ENCODE measurements around the gene ALAD. TPM values are rescaled to one million over a fixed set of nuclear protein-coding genes. Genes with fewer than 3 reads are reported as not detected.

The ALAD gene
- total and polyA plus RNA-seq, 2 of the 8 experiments (the other 6 are each of a cell fraction or from before 2014, with no cell fraction given): 8.2 to 15.3 TPM

- H3K27ac ChIP-seq (ENCODE audit: low read depth, low read length): no peak overlapping the region
- H2AFZ ChIP-seq (ENCODE audit: low read length): no peak overlapping the region
- H3K56ac ChIP-seq (replicated peaks; ENCODE audit: insufficient read length, low read depth, low read length): no peak overlapping the region
- no peak overlapping the region for H3K14ac ChIP-seq (ENCODE audit: insufficient read length)
- WGBS, 2 experiments (ENCODE audit: extremely low coverage in 1 of 2, insufficient coverage in 1 of 2, insufficient read length in 1 of 2, insufficient replicate concordance in 2 of 2, low coverage in 1 of 2, low lambda C conversion rate in 2 of 2, missing lambda C conversion rate in 1 of 2): 80% methylated on average over 3 of the region's 3 CpGs; no CpG with 5 or more reads in 1 of the 2 experiments
- no peaks in the 10 kb centered on the region for H3K9me3 ChIP-seq (ENCODE audit: insufficient read depth in 2 of 2, low read depth in 1 of 2, low read length in 1 of 2)
- TF ChIP-seq EP300 (IDR thresholded peaks at IDR 0.05; ENCODE audit: borderline replicate concordance in 1 of 2, low read depth in 2 of 2, low read length in 2 of 2): no peak
- TF ChIP-seq SP4 (IDR thresholded peaks at IDR 0.05; ENCODE audit: low read length): no peak
- TF ChIP-seq FOSL1 (IDR thresholded peaks at IDR 0.05; ENCODE audit: insufficient read depth, low read depth, low read length): no peak
- no peak for TF ChIP-seq GABPA (IDR thresholded peaks at IDR 0.05; ENCODE audit: borderline replicate concordance, insufficient read depth, low read length)
- TF ChIP-seq CHD2 (IDR thresholded peaks at IDR 0.05; ENCODE audit: low read length): no peak
- no peak for TF ChIP-seq RXRA (IDR thresholded peaks at IDR 0.05; ENCODE audit: insufficient read depth, low read depth, low read length)
- no peak for TF ChIP-seq CHD1 (IDR thresholded peaks at IDR 0.05; ENCODE audit: low read depth, low read length)
- TF ChIP-seq CBX8 (IDR thresholded peaks at IDR 0.05; ENCODE audit: borderline replicate concordance, low read depth, low read length): no peak
- TF ChIP-seq KDM5A (IDR thresholded peaks at IDR 0.05; ENCODE audit: low read length): no peak
- TF ChIP-seq EZH2 (IDR thresholded peaks at IDR 0.05; ENCODE audit: low read depth, low read length, severe bottlenecking): no peak
- no peak for TF ChIP-seq CBX5 (IDR thresholded peaks at IDR 0.05; ENCODE audit: low read depth, low read length)
- TF ChIP-seq POLR2AphosphoS5 (IDR thresholded peaks at IDR 0.05; ENCODE audit: low read depth, low read length): no peak
- no peak for TF ChIP-seq BCL11A (IDR thresholded peaks at IDR 0.05; ENCODE audit: low read depth in 2 of 2, low read length in 2 of 2)
- no peak overlapping the region for H3K9ac ChIP-seq (replicated peaks in 1 of 4; ENCODE audit: extremely low read depth in 1 of 4, low read depth in 3 of 4, low read length in 3 of 4)
- no peaks in the 10 kb centered on the region for H3K23me2 ChIP-seq (ENCODE audit: low read depth, low read length)
- no peak for FAIRE-seq
- no peaks in the 10 kb centered on the region for H3K27me3 ChIP-seq (replicated peaks in 1 of 4; ENCODE audit: control insufficient read depth in 3 of 4, extremely low read depth in 1 of 4, insufficient read depth in 3 of 4, low read length in 3 of 4)
- no peak overlapping the region for H2AK5ac ChIP-seq (ENCODE audit: low read depth, low read length)
- no peak overlapping the region for H2BK20ac ChIP-seq (ENCODE audit: low read length)
- ChIA-PET POLR2A (ENCODE audit: partially characterized antibody) (interaction anchor here (1.4 kb wide), 1 partner anchor 12 kb away, joined by 4 read pairs; the partner anchor contains the start of genes C9orf43 and POLE3), CTCF (ENCODE audit: partially characterized antibody) (interaction anchor here (0.8 to 4.0 kb wide), 3 partner anchors 12 to 233 kb away, joined by 3 to 13 read pairs (median 4); no protein-coding TSS in a partner anchor)
- H3K4ac ChIP-seq (replicated peaks; ENCODE audit: insufficient read length, low read depth, low read length): no peak overlapping the region
- H2BK120ac ChIP-seq (replicated peaks; ENCODE audit: low read depth, low read length): no peak overlapping the region
- H2BK12ac ChIP-seq (ENCODE audit: low read depth, low read length): no peak overlapping the region
- no peak overlapping the region for H3K4me3 ChIP-seq (ENCODE audit: extremely low read depth in 1 of 4, insufficient read depth in 2 of 4, low read depth in 3 of 4, low read length in 4 of 4)
- no peak overlapping the region for H2BK5ac ChIP-seq (ENCODE audit: low read depth, low read length)
- no peak overlapping the region for H4K8ac ChIP-seq (ENCODE audit: extremely low read depth, insufficient read depth, low read length)
- no peak overlapping the region for H4K91ac ChIP-seq (replicated peaks; ENCODE audit: insufficient read length, low read length)
- H3K36me3 ChIP-seq (ENCODE audit: control insufficient read depth in 2 of 4, insufficient read depth in 4 of 4, low read length in 3 of 4): no peaks in the 10 kb centered on the region
- no peak overlapping the region for H3K4me2 ChIP-seq (ENCODE audit: insufficient read depth in 1 of 2, low read depth in 2 of 2, low read length in 2 of 2)
- no peak for DNase-seq (ENCODE audit: low read depth in 1 of 2, low spot score in 2 of 2)
- no peaks in the 10 kb centered on the region for H3K79me1 ChIP-seq (ENCODE audit: low read depth, low read length)
- H3K23ac ChIP-seq (ENCODE audit: insufficient read length): no peak overlapping the region
- no peaks in the 10 kb centered on the region for H3K79me2 ChIP-seq (ENCODE audit: control insufficient read depth in 1 of 2, insufficient read depth in 2 of 2, low read length in 2 of 2)
- no peak overlapping the region for H2BK15ac ChIP-seq (ENCODE audit: low read length)
- H4K5ac ChIP-seq (ENCODE audit: insufficient read length, low read depth, low read length): no peak overlapping the region
- H3K4me1 ChIP-seq (replicated peaks in 1 of 4; ENCODE audit: control insufficient read depth in 3 of 4, insufficient read depth in 4 of 4, low read length in 3 of 4): no peaks in the 10 kb centered on the region
- no peaks in the 10 kb centered on the region for H4K20me1 ChIP-seq (replicated peaks in 1 of 2; ENCODE audit: control insufficient read depth in 1 of 2, insufficient read depth in 2 of 2, low read length in 2 of 2)
- H3K18ac ChIP-seq (ENCODE audit: extremely low read depth, low read length): no peak overlapping the region
Observed at GRCh38 chr9:113421726-113422125, 20.6 kb upstream of the ALAD start.

Measured in H1 (cell line).